HG03439 (cell line): ENCODE measurements around the gene ACP2.

Experiments used
- ATAC-seq: cut with Tn5 transposase; IDR thresholded peaks from one replicate; pipeline ENCODE4 v1.9.1; 2021; ENCODE audit warnings: mild to moderate bottlenecking, moderate library complexity; ENCODE audit not compliant: unreplicated experiment

Gene ACP2

GRCh38 chr11:47244448-47245350 lies 3.9 kb downstream of the ACP2 start:
- ATAC-seq, result no peak

GRCh38 chr11:47243454-47243853 lies 5.2 kb downstream of the ACP2 start:
- no peak for ATAC-seq

- no peak for ATAC-seq
Observed at GRCh38 chr11:47242596-47243192, 5.9 kb downstream of the ACP2 start.

GRCh38 chr11:47241841-47242301 lies 6.7 kb downstream of the ACP2 start:
- no peak for ATAC-seq

- ATAC-seq, result no peak
Observed at GRCh38 chr11:47239852-47240251, 8.8 kb downstream of the ACP2 start.

DNA sequence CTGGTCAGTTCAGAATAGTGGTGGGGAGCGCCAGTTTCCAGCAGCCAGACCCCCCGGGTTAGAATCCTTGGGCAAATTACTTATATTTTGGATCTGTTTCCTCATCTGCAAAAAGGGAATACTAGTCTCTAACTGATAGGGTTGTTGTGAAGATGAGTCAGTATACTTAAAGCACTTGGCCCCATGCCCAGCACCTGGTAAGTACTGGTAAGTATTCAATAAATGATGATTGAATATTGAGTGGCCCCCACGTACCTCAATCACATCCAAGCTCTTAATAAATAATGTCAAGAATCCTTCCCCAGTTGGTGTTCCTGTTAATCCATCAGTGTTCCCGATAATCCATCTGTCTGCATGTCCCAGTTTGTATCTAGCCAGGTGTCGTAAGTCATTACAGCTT lies 12.1 kb downstream of the ACP2 start:
- no peak for ATAC-seq

GRCh38 chr11:47235163-47235562 lies 13.5 kb downstream of the ACP2 start:
- no peak for ATAC-seq

DNA sequence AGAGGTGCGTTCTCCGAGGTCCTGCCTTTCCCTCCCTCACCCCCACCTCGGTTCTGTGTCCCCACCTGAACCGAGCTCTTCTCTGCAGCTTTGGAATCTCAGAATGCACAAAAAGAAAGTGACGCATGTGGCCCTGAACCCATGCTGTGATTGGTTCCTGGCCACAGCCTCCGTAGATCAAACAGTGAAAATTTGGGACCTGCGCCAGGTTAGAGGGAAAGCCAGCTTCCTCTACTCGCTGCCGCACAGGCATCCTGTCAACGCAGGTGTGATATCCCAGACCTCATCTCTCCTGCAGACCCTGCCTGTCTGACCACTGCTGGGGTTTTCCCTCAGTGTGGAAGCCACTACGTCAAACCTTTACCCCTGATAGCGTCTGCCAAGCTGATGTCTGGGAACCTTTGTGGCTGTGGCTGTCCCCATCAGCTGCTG lies 13.9 kb downstream of the ACP2 start:
- no peak for ATAC-seq

- no peak for ATAC-seq
Observed at GRCh38 chr11:47233989-47234668, 14.5 kb downstream of the ACP2 start.

DNA sequence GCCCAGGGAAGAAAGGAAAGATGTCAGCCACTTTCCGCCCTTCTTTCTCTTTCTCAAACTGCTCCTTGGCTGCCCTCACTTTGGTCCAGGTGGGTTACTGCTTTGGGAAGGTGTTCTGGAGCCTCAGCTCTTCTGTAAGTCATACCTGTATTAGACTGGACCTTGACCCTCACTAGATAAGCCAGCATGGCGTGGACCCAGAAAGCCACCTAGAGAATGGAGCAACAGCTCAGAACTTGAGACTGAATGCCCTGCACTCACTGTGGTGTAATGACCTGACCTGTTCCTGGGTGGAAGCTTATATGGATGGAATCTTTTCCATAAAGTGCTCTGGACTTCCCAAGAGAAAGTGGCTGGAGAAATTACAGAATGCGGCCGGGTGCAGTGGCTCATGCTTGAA lies 15.6 kb downstream of the ACP2 start:
- no peak for ATAC-seq

DNA sequence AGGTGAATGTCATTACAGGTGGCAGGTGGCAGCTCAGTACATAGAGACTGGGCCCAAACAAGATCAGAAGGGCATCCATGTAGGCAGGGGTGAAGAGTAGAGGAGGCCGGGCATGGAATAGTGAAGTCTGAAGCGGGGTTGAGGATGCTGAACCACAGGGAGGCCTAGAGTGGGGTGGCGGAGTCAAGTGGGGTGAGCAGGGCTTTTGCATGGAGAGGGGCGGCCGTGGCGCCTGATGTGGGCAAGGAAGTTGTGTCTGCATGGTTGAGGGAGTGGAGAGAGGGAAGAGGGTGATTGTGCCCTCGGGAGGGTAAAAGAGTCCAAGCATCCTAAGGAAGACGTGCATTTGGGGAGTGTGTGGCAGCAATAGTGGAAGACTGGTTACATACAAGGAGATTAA lies 19.5 kb downstream of the ACP2 start:
- no peak for ATAC-seq

DNA sequence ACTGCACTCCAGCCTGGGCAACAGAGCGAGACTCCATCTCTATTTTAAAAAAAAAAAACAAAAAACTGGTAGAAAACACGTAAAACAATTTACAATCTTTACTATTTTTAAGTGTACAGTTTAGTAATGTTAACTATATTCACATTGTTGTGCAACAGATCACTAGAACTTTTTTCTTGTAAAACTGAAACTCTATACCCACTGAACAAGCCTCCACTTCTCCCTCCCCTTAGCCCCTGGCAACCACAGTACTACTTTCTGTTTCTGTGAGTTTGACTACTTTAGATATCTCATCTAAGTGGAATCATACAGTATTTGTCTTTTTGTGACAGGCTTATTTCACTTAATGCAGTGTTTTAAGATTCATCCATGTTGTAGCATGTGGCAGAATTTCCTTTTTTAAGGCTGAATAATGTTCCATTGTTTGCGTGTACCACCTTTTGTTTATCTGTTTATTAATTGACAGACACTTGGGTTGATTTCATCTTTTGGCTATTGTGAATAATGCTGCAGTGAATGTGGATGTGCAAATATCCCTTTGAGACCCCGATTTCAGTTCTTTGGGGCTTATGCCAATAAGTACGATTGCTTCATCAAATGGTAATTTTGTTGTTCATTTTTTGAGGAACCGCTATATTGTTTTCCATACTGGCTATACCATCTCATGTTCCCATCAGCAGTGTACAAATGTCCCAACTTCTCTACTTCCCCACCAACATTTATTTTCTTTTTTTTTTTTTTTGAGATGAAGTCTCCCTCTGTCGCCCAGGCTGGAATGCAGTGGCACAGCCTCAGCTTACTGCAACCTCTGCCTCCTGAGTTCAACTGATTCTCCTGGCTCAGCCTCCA lies 22.8 kb downstream of the ACP2 start:
- ATAC-seq, result peak; percentile 83

DNA sequence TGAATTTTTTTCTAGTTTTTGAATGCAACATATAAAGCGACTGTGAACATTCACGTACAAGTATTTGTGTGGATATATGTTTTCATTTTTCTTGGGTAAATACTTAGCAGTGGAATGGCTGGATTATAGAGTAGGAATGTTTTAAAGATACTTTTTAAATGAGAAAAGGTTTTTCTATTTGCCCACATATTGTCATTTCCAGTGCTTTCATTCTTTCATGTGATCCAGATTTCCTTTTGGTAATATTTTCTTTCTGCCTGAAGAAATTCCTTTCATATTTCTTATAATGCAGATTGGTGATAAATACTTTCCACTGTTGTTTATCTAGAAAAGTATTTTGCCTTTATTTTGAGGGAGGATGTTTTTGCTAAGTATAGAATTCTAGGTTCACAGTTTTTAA lies 25.9 kb downstream of the ACP2 start:
- no peak for ATAC-seq

DNA sequence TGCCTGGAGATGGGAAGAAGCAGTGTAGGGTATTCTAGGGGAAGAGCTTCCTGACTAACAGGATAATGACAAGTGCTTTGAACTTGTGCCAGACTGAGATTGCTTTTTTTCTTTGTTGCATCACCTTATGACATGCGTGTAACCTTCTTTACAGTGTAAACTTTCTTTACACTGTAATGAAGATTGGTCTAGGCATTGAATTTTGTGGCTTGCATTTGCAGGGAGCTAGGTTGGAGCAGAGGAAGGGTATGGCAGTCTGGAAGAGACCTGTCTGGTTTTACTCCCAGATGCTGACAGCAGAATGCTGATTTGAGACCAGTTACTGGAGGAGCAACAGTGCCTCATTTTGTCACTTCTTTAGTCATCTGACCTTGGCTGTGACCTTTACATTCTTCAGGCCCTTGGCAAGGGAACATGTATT lies 28.2 kb downstream of the ACP2 start:
- ATAC-seq, result no peak

DNA sequence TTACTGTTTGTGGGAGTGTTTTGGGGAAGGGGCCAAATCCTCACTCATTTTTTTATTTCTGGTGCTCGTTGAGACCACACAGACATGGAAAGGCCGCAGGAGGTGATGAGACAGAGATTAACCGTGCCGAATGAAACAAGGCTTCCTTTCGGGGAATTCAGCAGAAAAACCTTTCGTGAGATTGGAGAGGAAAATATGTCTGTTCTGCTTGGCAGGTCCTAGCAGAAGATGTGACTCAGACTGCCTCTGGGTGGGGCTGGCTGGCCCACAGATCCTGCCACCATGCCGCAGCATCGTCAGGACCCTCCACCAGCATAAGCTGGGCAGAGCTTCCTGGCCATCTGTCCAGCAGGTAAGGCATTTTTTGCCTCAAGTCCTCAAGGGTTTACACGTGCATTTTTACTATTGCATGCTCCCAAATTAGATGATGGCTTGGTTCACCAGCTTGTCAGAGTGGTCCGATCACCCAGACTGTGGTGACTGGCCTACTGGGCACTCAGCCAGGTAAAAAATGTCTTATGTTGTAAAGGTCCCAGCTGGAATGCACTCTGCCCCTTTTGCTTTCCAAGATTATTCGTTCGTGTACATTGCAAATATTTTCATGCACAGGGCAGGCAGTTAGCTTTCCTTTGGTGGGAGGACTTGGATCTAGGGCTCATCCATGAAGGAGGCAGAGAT lies 32.4 kb downstream of the ACP2 start:
- no peak for ATAC-seq

DNA sequence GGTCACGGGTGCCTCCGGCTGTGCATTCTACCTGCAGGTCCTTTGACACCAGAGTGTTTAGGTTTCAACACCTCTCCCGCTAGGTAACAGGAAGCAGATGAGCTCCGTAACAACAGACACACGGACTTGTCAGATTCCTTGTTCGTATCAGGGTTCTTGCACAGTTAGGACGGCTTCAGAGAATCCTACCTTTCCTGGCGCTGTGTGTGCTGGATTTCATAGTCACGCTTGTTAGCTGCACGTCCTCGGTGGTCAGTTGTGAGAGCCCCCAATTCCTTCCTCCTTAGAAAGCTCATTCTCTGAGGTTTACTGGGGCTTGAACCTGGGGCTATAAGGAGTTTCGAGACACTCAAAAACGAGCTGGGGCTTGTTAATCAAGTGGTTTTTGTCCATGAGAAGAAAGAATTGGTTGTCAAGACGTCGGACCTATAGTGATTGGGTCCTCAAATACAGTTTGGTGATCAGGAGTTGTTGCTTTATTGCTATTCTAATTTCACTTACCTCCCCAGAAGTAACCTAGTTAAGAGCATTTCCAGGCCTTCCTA lies 33.2 kb downstream of the ACP2 start:
- no peak for ATAC-seq

- ATAC-seq, result peak; percentile 66
Observed at GRCh38 chr11:47213950-47214565, 34.6 kb downstream of the ACP2 start.

DNA sequence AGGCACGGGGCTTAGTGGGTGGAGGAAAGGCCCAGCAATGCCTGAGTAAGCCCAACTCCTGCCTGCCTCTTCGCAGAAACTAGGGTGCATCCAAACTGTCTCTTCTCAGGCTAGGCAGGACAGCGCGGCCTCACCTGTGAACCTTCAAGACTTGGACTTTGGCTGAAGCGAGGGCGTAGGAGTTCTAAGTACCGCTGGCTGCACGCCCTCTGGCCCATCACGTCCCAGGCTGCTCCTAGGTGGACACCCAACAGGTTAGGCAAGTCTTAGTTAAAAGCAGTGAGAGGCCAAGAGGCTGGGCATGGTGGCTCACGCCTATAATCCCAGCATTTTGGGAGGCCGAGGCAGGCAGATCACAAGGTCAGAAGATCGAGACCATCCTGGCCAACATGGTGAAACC lies 35.7 kb downstream of the ACP2 start:
- ATAC-seq, result no peak

DNA sequence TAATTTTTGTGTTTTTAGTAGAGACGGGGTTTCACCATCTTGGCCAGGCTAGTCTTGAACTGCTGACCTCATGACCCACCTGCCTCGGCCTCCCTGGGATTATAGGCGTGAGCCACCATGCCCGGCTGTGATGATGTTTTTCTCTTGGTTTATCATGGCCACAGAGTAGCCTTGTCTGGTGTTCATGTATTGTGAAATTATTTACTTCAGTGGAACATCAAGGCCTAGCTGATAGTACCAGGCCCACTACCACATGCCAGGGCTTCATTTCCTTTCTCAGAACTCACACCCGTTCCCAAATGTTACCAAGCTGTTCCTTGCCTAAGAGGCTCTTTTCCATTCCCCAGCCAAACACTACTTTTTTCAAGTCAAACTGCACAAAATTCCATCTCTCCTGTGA lies 40.0 kb downstream of the ACP2 start:
- ATAC-seq, result no peak
